Bone marrow (tissue), 2 donors: ENCODE measurements around the gene CCDC34.
"Not testable (repeated sequence)": the region's sequence is repeated elsewhere in the genome, so short reads cannot be mapped to it uniquely, and the experiment has no call there.

Experiments used
- DNase-seq, 2 donors: peaks; one replicate each; lab custom pipeline; 2025; lab: John Stamatoyannopoulos, UW

Gene CCDC34

GRCh38 chr11:27321340-27321739, 41.7 kb downstream of the CCDC34 start:
- not testable (repeated sequence) for DNase-seq

- DNase-seq, result no peak
These were observed 43.9 kb downstream of the CCDC34 start for GRCh38 chr11:27319072-27319471.

- no peak for DNase-seq
These were observed 45.3 kb downstream of the CCDC34 start for GRCh38 chr11:27317751-27318150.

- DNase-seq, result no peak
These were observed 47.2 kb downstream of the CCDC34 start for GRCh38 chr11:27315836-27316235.

GRCh38 chr11:27313157-27313821, 49.7 kb downstream of the CCDC34 start:
- no peak for DNase-seq

DNA sequence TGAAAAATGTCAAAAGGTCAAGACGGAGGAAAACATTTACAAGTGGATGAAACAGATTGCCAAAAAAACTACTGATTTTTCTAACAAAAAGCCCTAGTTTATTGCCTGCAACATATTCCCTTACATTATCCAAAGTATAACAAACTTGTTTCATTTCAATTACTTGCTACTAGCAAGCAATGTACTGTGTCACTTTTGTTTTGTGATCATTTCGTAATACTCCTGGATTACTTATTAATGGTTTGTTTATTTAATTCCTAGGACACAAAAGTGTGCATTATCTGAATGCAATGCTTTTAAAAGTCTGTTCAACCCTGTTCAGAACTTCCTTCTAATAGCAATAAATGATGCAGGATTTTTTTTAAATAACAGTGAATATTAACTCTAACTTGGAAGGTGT, 50.9 kb downstream of the CCDC34 start:
- no peak for DNase-seq

DNA sequence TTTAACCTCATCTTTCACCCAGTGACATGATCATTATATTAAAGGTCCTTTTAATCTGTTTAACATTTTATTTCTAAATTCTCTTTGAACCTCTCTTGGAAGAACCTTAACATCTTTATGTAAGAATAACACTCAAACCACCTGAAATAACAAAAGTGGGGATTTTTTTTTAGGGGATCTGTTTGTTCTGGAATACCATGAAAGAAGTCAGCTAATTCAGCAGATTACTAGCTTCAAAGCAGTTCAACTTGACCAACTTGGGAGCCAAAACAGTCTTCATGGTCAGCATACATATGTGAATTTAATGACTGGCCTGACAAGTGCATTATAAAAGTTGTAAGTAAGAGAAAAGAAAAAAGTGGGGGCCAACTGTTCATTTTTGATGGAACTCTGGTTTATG, 52.3 kb downstream of the CCDC34 start:
- DNase-seq, result no peak

- no peak for DNase-seq
These were observed 52.8 kb downstream of the CCDC34 start for GRCh38 chr11:27310182-27310581.

- no peak for DNase-seq
These were observed 54.0 kb downstream of the CCDC34 start for GRCh38 chr11:27309046-27309445.

GRCh38 chr11:27307232-27307631, 55.8 kb downstream of the CCDC34 start:
- DNase-seq, result no peak

GRCh38 chr11:27305751-27306150, 57.3 kb downstream of the CCDC34 start:
- no peak for DNase-seq

GRCh38 chr11:27304514-27304913, 58.5 kb downstream of the CCDC34 start:
- no peak for DNase-seq

DNA sequence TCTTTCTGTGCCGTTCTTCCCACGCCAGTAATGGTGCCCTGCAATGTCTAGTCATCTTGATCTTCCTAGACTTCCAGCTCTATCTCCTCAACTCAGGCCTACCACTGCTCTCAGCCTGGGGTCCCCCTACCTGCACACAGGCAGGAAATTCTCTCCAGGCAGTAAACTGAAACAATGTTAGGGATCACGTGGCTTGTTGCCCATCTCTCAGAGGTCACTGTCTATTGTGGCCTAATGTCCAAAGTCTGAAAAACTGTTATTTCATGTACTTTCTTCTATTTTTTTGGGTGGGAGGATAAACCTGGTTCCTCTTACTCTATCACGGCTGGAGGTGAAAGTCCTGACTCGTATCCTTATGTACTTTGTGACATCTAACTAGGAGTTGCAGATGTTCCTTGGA, 59.1 kb downstream of the CCDC34 start:
- DNase-seq, result no peak

DNA sequence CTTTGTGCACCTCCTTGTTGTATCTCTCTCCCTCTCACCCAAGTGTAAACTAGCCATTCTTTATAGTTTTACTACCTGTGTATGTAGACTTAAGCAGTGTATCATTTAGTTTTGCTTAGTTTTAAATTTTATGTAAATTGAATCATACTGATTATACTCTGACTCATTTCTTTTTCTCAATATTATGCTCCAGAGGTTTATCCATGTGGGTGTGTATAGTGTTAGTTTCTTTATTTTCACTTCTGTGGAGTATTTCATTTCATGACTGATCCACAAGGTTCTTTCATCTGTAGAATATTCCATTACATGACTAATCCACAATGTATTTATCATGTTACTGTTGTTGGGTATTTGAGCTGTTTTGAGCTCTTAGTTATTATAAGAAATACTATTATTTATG, 62.0 kb downstream of the CCDC34 start:
- no peak for DNase-seq

DNA sequence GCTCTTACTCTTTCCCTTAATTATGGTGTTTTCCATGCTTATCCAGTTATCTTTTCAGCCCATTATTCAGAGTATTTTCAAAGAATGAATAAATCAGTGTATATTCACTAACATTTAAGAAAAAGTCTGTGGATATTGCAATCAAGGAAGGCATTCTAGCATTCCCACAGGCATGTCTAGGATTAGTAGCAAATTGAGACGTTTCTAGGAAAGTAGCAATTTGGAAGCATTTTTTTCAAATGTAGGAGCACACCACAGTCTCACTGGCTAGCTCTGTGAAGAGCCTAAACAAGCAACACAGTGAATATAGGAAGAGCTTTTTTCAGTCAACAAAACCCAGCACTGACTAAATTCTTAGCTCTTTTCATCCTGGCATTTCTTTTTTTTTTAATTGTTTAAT, 65.4 kb downstream of the CCDC34 start:
- DNase-seq, result no peak

DNA sequence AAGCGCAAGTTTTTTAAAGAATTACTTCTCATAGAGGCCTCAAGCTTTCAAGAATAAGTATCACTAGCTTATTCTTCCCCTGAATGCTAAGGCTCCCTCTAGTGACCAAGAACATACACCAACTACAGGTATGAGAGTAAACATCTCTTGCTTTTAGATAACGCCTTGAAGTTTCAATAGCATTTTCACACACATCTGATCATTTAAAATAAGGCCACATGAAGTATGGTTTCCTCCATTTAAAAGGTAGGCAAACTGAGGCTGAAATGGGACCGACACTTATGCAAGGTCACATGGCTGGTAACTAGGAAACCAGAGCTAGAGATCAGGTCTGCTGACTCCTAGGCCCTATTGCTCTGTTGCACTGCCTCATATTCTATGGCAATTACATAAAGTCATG, 66.5 kb downstream of the CCDC34 start:
- DNase-seq, result no peak

GRCh38 chr11:27295928-27296327, 67.1 kb downstream of the CCDC34 start:
- DNase-seq, result no peak

- no peak for DNase-seq
These were observed 68.4 kb downstream of the CCDC34 start for GRCh38 chr11:27294654-27295053.

GRCh38 chr11:27293515-27294417, 69.2 kb downstream of the CCDC34 start:
- no peak for DNase-seq

GRCh38 chr11:27292637-27293010, 70.4 kb downstream of the CCDC34 start:
- DNase-seq, result no peak

- no peak for DNase-seq
These were observed 70.9 kb downstream of the CCDC34 start for GRCh38 chr11:27291954-27292636.

- no peak for DNase-seq
These were observed 71.6 kb downstream of the CCDC34 start for GRCh38 chr11:27291302-27291889.
